ENCODE results near the gene TPP2.
A peak's percentile ranks its signal among the peaks of the same experiment; 100 is the strongest.

The TPP2 gene

DNA sequence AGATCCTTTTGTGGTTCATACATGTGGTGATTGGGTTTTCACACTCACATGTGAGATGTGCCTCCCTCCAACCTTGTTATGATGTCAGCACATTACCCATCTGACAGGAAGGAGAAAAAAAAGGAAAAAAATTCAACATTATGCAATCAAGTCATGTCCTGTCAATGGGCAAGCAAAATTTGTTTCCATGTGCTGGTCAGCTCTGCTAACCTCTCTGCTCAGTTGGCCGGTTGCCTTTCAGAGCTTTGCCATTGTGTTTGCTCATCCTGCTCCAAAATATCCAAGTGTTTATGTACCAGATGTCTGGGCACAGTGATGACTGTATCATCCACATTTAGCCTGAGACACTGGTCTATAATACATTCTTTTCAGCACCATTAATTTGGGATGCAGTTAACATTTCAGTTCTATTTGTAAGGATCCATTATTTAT, 125.0 kb downstream of the TPP2 start:
- no peak for FAIRE-seq

DNA sequence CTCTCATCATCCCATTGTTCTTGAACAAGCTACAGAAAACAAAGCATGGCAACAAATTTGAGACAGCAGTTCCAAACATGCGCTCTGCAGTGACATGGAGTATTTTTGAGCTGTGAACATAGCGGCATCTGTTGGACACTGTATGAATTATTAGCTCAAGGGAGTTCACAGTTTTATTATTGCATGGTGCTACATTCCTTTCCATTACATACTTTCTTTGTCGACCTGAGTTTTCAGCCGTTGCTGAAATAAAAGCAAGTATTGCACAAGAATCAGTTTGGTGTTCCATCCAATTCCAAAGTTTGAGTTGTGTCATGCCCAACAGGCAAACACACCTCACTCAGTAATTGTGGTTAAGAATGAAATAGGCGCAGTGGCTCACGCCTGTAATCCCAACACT, 128.1 kb downstream of the TPP2 start:
- FAIRE-seq (no peak), DNase-seq (ENCODE audit: low spot score) (peak; percentile 39)

More for the DNA sequence above, 125.0 kb downstream of the TPP2 start:
- DNase-seq (ENCODE audit: low spot score), result no peak

DNA sequence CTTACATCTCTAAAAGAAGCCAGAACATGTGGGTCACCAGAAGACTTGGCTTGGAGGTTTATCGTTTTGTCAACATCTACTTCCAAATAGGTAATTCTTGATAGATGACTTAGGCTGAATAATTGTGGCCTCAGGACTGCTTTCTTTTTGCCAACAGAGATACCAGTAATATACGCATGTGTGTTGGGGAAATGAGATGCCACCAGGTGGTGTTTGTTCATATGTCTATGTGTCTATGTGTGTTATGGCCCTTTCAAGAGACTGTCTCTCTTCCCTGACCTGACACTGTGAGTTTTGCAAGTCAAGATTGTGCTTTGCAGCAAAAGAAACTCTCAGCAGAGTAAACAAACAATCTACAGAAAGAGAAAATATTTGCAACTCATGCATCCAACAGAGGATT, 129.6 kb downstream of the TPP2 start:
- DNase-seq (ENCODE audit: low spot score) (no peak), FAIRE-seq (no peak)

All from RCC 7860 (cell line).